Activated CD4-positive, alpha-beta T cell treated with anti-CD3 and anti-CD28 coated beads for 24 hours (primary cell): ENCODE data around the gene SMIM41.

Source experiments
- DNase-seq, 2 donors: peaks; one replicate each; pipeline ENCODE4 v3.0.0-alpha.2; 2020; ENCODE audit warnings: low read depth in 2 of 2

SMIM41 gene

DNA sequence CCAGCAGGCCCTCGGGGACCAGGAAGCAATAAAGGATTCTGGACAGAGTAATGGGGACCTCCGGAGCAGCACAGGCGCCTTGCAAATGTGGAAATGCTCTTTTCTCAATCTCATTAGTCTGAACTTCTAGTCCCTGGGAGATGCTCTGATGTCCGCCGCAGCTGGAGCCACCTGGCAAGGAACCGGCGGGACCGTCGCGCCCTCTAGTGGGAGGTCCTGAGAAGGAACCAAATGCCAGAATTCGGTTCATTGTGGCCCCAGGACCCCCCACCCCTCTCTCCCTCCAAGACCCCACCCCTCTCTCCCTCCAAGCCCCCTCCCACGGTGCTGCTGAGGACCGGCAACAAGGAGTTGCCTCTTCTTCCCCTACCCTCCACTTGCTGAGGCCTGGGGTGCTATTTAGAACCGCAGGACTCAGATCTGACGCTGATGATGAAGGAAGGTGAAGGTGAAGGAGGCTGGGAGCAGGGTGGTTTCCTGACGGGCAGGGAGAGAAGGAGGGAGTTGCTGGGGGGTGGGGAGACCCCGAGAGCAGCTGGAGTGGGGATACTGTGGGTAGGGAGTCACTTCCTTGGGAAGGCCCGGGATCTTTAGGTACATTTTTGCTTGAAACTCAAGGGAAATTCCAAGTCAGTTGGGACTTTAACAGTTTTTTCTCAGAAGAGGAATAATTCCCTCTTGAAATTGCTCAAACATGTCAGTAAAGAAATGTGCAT is 42.5 kb downstream of the SMIM41 start:
- DNase-seq, result peak; percentile 50 to 59

DNA sequence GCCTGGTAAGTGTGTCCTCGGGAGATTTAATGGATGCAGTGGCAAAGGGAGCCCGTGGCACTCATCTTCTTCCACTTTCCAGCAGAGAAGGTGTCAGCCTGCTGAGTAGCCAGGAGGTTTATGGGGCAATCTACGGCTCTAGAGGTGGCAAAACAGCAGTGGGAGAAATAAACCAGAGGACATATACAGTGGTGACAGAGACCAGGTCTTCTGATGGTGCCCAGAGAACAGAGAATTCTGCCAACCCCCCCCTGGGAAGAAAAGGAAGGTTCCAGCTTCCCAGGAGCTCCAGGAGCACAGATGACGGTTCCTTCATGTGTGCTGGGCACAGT is 43.0 kb downstream of the SMIM41 start:
- no peak for DNase-seq

DNA sequence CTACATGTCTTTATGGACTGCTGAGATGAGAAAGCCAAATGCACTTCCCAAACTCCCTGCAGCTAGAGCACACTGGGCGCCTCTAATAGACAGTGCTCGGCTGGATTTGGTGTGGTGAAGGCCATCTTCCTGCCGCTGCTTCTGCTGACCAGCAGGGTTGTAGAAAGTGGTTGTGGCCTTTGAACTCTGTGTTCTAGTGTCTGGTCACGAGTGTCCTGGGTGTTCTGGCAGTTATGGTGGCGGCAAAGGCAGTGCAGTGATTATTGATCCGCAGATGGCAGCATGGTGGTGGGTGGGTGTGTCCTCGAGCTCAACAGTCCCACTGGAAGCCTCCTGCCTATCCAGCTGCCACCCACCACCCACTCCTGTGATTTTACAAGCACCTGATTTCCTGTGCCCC is 43.4 kb downstream of the SMIM41 start:
- DNase-seq, result no peak

DNA sequence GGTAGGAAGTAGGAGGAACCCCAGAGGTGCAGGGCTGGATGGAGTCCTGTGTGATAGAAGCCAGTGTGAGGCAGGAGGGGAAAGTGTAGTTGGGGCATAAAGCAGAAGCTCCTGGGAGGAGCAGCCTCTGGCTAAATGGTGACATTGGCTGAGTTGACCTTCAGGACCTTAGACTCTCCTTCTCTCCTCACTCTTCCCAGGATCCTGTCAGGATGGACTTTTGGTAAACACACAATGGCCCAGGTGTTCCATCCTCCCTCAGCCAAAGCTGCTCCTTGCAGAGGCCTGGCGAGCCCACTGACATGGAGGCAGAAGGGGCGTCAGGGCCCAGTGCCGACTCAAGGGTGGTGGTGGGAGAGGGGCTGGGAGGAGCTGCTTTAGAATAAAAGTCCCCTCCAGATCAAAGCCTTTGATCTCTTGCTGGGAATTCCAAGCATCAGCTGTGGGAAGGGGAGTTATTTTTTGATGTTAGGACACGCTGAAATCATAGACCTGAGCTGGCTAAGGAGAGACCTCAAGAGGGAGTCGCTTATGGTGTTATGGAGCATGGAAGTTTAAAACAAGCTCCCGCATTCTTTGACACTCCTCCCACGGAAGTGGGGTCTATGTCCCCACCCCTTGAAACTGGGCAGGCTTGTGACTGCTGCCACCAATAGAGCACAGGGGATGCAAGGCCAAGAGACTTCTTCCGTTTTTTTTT is 44.1 kb downstream of the SMIM41 start:
- no peak for DNase-seq

DNA sequence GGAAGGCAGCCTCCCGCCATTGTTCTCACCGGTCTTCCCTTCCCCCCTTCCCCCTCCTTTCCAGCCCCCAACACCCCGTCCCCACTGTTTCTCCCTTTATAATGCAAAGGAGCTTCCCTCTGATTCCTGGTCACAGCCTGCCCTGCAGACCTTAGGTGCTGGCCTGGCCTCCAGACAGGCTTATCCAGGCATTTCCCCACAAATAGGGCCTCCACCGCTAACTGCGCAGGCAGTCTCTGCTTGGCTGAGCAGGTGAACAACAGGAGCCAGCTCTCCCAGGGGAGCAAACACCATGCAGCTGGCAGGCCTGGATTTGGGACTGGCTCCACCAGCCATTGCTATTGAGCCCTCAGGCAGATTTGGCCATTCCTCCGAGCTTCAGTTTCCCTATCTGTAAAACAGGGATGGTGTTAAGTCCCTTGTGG is 46.0 kb downstream of the SMIM41 start:
- DNase-seq, result no peak

DNA sequence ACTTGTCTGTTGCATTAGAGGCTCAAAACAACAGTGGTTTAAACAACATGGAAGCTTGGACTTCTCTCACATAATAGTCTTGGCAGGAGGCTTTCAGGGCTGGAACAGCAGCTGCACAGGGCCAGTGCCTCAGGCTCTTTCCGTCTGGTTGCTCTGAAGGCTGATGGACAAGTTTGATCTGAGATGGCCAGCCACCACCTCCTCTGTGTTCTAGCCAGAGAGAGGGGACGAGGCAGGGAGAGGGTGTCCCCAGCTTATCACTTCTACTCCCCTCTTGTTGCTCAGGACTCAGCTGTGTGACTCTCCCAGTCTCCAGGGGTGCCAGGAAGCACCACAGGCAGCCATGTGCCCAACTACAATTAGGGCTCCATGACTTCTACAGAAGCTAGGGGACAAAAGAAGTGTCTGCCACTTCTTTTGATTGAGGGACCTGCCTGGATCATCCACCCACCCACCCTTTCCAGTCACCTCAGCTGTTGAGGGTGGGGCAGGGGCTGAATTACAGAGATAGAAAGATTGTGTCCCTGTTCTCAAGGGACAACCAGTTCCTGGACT is 46.6 kb downstream of the SMIM41 start:
- DNase-seq, result no peak

DNA sequence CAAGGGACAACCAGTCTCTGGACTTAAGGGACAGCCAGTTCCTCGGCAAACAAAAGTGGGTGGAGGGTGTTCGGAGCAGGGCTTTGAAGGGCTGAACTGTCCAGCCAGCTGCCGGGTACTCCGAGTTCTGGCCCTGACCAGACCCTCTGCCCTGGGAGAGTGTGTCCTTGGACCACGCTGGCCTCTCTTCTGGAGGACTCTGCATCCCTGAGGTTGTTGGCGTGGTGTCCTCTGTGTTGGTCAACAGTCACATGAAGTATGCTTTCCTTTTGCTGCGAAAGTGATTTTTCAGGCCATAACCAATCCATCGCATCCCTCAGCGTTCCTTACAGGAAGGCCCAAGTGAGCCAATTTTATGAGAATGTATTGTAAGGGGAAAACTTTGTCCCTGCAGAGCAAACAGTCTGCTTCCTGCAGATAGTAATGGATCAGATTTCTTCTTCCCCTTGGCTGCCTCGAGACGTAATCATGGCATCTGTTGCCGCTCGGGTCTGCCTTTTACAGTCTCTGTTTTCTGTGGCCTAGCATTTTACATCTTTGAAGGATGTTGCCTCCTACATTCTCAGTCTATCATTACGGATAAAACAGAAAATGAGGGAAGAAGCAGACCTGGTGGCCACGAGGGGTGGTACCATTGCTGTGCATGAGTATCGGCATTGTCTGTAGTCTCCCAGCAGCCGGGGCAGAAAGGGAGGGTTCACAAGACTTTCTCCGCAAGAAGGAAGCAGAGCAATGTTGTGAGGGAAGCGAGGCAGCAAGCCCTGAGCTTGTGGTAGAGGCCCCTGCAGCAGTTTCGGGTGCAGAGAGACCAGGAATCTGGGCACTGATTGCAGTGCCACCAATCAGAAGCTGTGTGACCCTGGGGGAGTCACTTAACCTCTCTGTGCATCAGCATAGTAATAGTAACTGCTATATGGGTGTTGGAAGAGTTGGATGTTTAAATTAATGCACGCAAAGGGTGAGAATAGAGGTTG is 47.4 kb downstream of the SMIM41 start:
- no peak for DNase-seq

DNA sequence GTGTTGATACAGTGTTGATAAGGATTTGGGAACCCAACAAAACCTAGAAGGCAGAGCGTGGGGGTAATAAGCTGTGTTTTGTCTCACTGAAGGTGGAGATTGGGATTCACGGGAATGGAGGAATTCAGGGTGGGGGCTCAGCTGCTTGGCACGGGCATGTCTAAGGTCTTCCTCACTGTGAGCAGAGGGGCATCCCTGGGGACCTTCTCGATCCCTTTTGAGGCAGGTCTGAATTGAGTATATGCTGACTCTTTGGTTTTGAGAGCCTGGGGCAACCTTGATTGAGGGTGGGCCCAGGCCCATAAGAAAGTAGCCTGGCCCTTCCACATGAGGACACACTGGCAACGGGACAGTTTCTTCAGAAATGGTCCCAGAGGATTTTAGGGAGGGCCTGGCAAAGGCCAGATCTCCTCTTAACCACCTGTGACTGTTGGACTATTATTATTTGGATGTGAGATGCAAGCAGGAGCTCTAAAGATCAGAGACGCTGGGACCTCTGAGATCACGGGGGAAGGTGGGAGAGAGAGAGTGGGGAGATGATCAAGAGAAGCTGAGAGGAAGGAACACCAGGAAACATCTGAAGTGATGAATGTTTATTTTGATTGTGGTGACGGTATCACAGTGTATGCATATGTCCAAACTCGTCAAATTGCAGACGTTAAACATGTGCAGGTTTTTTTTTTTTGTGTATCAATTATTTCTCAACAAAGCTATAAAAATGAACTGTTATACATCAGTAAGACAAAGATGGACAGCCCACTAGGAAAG is 48.4 kb downstream of the SMIM41 start:
- DNase-seq, result no peak

DNA sequence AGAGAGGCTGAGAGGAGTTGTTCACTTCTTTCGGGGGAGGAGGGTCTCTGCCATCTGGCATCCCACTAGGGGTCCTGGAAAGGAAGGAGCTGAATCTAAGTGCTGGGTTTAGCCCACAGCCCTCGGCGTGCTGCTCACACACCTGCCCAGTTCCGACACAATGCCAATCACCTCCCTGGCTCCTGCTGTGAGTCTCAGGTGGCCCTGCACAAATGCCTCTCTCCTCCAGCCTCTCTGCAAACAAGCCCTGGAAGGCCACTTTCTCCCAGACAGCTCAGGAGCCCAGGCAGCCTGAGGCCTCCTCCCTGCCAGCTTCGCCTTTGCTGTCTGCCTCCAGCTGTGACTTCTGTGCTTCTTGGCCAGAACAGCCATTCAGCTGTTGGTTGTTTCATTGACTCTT is 51.2 kb downstream of the SMIM41 start:
- DNase-seq, result no peak

DNA sequence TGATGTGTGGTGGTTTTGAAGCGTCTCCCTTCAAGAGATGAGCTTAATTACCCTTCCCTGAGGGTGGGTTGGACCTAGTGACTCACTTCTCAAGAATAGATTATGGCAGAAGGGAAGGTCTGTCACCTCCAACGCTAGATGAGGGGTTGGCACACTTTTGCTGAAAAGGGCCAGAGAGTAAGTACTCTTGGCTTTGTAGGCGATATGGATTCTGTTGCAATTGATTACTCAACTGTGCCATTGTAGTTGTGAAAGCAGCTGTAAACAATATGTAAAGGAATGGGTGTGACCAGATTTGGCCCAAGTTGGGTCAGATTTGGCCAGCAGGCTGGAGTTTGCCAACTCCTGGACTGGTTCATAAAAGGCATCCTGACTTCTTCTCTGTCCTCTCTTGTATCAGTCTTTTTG is 53.3 kb downstream of the SMIM41 start:
- no peak for DNase-seq

DNA sequence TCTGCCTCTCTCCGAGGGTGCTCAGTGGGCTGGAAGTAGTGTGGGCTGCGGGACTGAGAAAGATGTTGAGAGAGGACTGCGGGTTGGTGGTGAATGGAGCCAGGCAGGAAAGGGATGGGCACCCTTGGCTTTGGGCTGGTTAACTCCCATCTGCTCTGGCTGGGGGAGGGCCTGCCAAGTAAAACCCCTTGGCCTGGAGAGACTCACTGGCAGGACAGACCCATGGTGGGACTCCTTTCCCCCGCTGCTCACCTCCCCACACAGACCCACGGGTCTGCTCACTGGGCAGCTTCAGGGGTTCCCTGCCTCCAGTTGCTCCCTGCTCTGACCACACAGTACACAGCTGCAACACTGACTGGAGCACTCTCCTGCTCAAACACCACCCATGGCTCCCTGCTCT is 58.2 kb downstream of the SMIM41 start:
- DNase-seq, result no peak

DNA sequence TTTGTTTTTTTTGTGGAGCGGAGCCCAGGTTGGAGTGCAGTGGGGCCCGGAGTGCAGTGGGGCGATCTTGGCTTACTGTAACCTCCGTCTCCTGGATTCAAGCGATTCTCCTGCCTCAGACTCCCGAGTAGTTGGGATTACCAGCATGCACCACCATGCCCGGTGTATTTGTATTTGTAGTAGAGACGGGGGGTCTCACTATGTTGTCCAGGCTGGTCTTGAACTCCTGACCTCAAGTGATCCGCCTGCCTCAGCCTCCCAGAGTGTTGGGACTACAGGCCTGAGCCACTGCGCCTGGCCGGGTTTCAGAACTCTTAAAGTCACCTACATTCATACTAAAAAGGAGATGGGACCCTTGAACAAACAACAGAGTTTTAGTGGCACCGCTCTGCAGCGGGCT is 59.6 kb downstream of the SMIM41 start:
- DNase-seq, result no peak

DNA sequence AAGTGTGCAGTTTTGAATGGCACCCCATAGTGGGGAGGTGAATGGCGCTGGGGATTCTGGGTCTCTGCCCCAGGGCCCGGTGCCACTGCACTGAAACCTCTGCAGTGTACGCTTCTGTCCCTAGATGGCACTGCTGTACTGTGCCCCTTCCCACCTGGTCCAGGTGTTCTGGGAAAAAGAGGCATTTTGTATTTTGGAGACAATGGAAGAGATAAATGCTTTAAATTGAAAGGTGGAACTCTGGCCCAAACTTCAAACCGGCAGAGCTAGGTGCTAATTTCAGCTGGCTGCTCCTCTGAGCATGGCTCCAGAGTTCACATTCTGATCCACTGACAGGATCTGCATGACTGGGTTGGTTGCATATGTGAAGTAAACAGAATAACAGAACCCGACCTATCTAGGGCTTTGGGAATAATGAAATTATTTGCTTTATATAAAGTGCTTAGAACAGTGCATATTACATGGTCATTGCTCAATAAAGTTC is 60.1 kb downstream of the SMIM41 start:
- DNase-seq, result no peak

DNA sequence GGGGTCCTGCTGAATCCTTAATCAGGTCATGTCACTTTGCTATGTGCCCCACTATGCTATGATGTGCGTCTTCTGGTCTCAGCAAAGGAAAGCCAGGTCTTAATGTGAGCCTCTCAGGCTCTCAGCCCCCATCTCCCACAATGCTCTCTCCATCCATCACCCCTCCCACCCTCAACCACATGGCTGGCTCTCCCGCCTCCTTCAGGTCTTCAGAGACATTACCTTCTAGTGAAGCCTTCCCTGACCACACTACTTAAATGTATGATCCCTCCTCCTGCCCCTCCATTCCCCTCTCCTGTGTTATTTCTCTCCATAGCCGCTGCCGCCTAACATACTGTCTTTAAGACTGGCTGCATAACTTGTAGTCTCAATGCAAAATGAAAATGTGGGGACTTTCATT is 61.8 kb downstream of the SMIM41 start:
- DNase-seq, result no peak

DNA sequence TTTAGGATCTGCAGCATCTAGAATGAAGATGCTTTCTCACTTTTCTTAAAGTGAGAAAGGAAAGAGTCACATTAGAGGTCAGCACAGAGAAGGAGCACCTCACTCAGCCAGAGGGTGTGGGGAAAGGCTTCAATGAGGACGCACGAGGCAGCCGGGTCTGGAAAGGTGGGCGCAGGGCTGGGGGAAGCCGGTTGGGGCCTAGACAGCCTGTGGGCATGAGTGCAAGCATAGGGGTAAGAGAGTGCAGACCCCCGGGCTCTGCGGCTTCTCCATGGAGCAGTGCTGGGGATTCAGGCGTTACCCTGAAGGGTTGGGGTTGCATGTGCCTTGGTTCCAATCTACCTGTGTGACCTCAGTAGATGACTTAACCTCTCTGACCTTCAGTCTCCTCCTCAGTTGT is 62.4 kb downstream of the SMIM41 start:
- DNase-seq, result no peak

DNA sequence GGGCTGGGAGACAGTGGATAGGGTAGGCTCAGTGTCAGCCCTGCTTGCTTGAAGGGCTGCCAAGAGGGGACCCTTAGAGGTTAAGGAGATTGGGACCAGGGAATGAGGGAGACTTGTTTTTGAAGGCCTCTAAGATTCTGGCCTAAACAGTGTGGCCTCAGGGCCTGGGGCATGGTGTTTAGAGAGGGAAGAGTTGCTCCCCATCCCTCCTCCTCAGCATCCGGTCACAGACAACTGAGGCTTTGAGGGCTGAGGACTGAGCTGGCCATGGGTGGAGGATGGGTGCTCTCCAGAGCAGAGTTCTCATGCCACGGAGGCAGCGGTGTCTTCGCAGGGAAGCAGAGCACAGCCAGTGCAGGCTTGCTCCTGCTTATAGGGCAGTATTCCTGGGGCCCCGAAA is 62.9 kb downstream of the SMIM41 start:
- DNase-seq, result no peak

DNA sequence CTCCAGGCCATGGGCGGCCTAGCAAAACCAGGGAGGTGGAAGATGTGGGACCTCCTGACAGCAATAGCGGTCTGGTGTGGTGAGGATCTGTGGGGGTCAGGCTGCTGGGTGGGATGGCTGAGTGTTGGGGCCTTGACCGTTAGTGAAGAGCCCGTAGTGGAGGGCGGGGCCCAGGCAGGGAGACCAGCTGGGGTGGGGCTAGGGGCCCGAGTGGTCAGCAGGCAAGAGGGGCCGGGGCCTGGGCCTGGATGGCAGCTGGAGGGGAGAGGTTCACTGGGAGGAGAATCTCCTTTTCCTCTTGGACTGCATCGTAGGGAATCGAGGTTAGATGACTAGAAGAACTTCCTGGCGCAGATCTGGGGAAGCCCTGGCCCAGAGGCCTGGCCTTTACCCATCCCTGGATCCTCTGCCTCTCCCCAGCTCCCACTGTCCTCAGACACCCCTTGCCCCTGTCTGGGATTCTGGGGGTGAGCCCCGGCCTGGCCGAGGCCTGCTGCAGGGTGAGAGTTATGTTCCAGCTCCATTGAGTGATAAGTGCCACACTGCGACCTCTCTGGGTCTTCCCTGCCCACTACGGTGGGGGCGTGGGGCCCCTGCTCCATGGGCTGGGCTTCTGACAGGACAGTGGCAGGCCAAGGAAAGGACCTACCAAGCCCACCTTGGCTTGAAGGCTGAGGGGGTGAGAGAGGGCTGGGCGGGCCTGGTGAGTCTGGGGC is 65.2 kb downstream of the SMIM41 start:
- no peak for DNase-seq

DNA sequence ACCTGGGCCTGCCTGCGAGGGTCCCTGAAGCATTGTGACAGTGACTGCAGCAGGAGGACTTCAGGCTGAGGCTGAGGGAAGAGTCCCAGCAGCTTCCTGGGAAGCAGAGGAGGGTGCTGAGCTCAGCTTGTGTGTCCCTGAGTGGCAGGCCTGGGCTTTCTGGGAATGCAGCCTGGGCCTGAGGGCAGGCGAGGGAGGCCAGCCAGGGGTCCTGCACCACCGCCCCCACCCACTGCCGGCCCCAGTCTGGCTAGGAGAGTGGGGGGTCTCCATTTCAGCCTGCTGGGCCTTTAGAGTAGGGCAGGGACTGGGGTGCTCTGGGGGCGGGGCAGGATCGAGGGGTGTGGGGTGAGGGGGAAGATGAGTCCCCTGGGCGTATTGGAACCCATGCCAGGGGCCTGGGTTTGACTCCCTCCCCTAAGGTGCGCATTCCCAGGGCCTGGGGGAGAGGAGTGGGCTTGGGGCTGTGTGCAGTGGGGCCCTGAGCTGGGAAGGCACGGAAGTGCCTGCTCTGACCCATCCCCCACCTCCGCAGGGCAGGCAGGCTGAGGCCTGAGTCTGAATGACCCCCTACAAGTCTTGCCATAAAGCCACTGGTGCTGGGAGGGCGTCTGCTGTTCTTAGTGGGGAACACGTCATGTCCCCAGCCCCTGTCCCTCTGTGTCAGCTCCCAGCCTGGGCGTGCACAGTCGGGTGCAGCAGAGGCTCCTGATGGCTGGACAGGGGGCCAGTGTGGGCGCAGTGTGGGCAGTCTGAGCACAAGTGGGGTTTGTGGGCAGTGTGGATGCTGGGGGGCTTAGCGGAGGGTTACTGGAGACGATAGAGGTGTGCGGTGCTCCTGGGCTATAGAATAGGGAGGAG is 66.0 kb downstream of the SMIM41 start:
- no peak for DNase-seq

DNA sequence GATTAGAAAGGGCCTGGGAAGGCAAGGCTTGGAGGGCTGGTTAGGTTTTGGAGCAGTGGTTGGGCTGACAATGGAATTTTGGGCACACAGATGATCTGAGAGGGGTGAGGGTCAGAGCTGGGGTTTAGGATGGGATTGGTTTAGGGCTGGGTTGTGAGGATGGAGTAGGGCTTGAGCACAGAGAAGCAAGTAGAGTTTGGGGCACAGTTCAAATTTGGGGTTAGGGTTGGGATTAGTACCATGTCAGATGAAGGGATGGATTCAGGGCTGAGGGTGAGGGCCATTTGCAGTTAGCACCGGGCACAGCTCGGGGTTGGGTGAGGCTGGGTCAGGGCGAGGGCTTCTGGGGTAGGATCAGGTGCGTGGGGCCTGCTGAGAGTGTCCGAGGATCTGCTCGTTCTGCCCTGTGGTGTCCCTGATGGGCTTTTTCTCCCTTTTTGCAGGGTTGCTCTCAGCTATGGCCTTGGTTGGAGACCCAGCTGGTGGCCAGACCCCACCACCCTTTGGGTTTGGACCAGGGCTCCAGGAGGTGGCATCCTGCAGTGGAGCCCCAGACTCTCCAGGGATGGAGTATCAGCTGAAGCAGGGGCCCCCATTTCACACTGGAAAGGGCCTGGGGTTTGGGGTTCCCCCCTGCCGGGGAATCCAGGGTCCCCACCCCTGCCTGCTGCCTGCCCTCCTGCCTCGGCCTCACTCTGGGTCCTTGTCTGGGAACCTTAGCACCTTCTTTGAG is 66.8 kb downstream of the SMIM41 start:
- no peak for DNase-seq
